HG03025 (cell line): ENCODE data around the gene MAP3K1.

ENCODE experiments used
- ATAC-seq: cut with Tn5 transposase; IDR thresholded peaks from one replicate; pipeline ENCODE4 v1.9.1; 2021; ENCODE audit warnings: mild to moderate bottlenecking, moderate library complexity; ENCODE audit not compliant: unreplicated experiment, low FRiP score

The MAP3K1 gene

DNA sequence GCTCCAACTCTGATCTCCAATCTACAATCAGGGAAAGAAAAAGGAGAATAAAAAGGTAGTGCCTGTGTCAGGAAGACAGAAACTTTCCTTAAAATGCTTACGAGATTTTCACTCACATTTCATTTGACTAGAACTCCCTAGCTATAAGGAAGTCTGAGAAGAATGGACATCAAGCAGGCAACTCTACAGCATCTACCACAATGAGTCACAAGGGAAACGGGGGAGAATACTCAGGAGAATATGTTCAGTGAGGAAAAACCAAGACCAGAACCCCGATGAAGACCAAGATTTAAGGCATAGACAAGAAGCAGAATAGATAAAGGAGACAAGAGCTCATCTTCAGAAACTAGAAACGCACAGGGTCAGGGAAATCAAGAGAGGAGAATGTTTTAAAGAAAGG is 85.0 kb downstream of the MAP3K1 start:
- ATAC-seq, result no peak

- no peak for ATAC-seq
These were observed 85.7 kb downstream of the MAP3K1 start for GRCh38 chr5:56900858-56901578.

- peak; percentile 39 for ATAC-seq
These were observed 93.6 kb downstream of the MAP3K1 start for GRCh38 chr5:56908942-56909293.

GRCh38 chr5:56909294-56910209 is 94.2 kb downstream of the MAP3K1 start, which contains the start of gene SETD9:
Gene SETD9 (plus strand): TSS chr5:56909596. CDS start chr5:56909646, 50 bp downstream.
- ATAC-seq, result peak; percentile 80

DNA sequence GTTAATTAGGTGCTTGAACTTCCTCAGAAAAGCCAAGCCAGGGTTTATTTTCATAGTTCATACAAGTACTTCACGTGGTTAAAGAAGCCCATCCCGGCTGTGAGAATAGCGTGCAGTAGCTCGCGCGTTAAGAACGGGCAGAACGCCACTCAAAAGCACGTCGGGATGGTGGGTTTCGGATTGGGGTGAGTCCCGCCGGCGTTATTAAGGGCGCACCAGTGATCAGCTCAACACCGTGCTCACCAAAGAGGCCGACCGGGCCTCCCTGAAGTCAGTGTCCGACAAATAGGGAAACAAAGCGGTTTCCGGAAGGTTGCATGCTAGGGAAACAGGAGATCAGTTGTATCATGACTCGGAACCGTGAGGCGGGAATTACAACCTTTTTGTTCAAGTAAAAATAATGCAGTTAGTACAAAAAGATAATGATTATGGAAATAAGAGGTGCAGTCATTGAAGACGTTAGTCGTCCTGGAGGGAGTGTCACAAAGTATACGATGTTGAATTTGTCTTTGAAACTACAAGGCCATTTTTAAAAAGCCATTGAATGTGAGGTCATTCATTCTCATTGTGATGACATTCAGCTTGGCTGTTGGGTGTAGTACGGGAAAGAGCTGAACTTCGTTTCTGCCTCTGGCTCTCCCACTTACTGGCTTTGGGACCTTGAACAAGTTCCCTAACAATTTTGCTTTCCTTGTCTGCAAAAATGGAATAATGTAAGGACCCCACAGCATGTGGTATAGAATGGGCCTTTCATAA is 95.0 kb downstream of the MAP3K1 start:
- peak; percentile 19 for ATAC-seq

DNA sequence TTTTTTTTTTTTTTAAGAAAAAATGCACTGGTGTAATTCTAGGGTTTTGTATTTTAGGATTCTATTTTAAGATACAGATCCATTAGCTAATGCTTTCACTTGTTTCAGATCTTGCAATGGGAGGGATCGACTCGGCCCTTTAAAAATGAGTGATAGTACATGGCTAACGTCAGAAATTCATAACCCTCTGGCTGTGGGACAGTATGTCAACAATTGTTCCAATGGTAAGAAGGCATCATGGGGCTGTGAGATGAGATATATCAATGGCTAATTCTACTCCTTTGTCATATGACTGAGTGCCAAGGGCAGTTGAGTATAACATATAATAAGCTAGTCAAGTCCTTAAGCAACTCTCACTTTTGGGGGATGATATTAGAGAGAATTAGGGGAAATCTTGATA is 98.4 kb downstream of the MAP3K1 start:
- no peak for ATAC-seq

- no peak for ATAC-seq
These were observed 99.3 kb downstream of the MAP3K1 start for GRCh38 chr5:56914678-56915077.

DNA sequence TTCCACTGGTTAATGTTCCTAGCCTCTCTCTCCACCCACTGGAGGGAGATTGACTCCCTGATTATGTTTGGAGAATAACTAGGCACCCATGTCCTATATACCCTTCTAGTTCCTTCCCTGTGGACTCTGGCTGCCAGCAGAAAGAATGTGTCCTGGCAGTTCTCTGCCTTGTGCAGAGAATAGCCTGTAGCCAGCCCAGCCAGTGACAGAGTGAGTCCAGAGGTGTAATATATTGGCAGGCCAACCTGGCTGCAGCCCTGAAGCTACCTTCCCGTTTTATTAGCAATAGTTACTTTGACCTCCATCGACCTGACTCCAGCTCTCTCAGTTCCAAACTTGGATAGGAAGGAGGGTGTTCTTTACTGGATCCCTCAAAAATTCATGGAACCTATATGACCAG is 102.2 kb downstream of the MAP3K1 start:
- no peak for ATAC-seq

GRCh38 chr5:56918054-56918453 is 102.7 kb downstream of the MAP3K1 start:
- ATAC-seq, result no peak

DNA sequence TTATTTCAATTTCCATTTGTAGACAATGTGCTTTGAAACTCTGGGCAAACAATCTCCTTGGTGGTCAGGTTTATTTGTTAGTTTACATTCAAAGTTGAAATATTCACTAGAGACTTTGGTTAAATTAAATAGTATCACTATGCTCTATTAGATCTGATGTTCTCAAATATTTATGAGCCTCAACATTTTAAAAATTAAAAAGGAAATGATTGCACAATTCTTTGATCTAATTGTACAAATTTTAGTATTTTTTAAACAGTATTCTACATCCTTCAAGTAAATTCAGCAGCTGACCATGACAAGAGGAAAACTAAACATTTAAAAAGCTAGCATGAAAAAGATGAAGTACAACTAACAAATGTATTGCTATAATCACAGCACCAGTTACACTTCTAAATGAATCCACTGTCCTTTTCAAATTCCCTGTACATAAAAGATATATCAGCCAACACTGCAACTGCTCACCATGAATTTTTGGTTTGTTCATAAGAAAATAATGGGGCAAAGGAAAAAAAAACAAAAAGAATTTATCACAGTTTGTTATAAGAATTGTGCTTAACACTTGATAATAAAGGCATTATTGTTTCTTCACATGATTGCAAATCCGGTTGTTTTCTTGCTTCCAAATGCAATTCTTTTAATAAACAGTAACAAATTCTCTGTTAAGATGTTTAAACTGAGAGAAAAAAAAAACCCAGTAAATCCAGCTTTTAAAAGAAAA is 104.8 kb downstream of the MAP3K1 start:
- ATAC-seq, result no peak

DNA sequence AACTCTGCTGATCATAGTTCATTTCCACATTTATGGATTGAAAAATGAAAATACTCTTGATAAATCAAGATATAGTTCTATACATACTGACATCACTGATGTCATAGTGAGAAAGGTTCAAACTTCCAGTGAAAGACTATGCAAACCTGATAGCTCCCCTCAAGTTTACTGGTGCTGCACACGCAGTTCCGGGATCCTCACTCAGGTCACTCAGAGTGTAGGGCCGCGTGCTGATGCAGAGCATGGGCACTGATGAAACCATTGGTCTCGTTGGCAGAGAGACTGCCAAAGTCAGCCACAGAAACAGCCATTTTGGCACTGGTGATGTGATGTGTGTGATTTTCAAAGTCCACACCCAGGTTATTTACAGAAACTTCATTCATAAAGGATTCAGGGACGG is 107.6 kb downstream of the MAP3K1 start:
- no peak for ATAC-seq

DNA sequence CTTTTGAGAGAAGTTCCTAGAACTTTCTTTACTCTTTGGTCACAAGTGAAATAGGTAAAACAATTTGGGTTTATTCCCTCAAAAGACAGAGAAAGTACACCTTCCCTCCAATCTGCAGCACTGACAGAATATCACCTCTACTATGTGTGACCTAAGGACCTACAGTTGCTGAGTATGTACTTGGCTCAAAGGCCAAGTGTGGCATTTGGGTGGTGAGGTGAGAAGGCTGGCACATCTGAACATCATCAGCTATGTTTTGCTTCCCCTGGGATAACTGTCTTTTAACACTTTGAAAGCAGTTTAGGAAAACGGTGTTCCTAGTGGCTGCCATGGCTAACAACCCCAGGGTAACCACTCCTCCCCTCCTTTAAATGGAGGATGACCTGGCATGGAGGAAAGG is 119.0 kb downstream of the MAP3K1 start:
- no peak for ATAC-seq

GRCh38 chr5:56938858-56939257 is 123.5 kb downstream of the MAP3K1 start:
- no peak for ATAC-seq

DNA sequence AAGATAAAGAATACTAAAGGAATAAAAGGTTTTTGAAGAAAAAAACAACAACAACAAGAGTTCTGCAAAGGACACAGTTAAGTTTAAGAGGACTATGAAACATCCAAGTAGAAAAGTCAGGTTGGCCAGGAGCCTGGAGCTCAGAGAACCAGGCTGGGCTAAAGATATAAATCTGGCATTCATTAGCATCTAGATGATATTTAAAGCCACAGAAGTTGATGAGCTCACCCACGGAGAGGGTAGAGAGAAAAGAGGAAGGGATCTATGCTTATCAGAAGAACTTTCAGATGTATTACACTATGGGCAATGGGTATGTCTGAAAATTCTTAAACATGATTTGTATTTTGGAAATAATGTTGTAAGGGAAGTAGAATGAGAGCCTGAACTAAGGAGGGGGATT is 126.6 kb downstream of the MAP3K1 start:
- ATAC-seq, result no peak
